OCI-LY7 (cell line): ENCODE data around the gene SERGEF.

Experiments used
- CTCF ChIP-seq: fragments of 200-600 bp; sonication (generic); conservative IDR thresholded peaks from 2 replicates; pipeline ENCODE4 v1.5.1; 2014; ENCODE audit warnings: mild to moderate bottlenecking, antibody characterized with exemption, low read length, moderate library complexity, mixed read lengths
- EZH2phosphoT487 ChIP-seq: fragments of 200-600 bp; sonication (generic); IDR thresholded peaks from 2 replicates; pipeline ENCODE4 v1.6.1; 2018; ENCODE audit warnings: low read depth, borderline replicate concordance, mild to moderate bottlenecking, mixed run types, antibody characterized with exemption, low read length, moderate library complexity, mixed read lengths

- TF ChIP-seq CTCF (no peak), EZH2phosphoT487 (no peak)
These were observed 207.0 kb downstream of the SERGEF start for GRCh38 chr11:17805873-17806272.
